Measurements from ENCODE around the gene TAS1R3.
A peak's percentile ranks its signal among the peaks of the same experiment; 100 is the strongest.

Gene TAS1R3

DNA sequence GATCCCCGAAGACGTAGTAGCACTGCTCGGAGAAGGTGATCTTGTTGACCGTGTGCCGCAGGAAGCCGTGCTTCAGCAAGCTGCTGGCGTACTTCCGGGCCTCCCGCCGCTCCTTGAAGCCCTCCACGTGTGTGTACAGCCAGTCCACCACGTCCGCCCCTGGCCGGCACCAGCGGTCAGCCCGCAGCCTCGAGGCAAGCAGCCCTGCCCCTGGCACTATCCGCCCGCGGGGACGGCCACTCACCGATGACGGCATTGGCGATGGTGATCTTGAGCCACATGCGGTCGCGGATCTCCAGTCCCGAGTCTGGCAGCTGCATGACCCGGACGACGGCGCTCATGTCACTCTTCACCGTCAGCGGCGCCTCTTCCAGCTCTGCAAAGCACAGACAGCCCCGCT lies 7.2 kb downstream of the TAS1R3 start:
- Mint-ChIP-seq H3K36me3 (ENCODE audit: insufficient read depth) (peaks cover 24% of the 10 kb centered on the region), H3K4me1 (ENCODE audit: low read depth in 2 of 2) (peaks cover 0 to 1% of the 10 kb centered on the region in 2 donors), H3K9me3 (no peaks in the 10 kb centered on the region), H3K27me3 (no peaks in the 10 kb centered on the region), H3K27ac (no peak overlapping the region), H3K4me3 (no peak overlapping the region)
- no peak for ATAC-seq (replicated peaks)
- DNase-seq = no peak

GRCh38 chr1:1340185-1340584 lies 9.1 kb downstream of the TAS1R3 start:
- H3K27ac Mint-ChIP-seq = no peak overlapping the region
- DNase-seq = no peak
- peaks cover 19% of the 10 kb centered on the region for H3K36me3 Mint-ChIP-seq (ENCODE audit: insufficient read depth)
- no peaks in the 10 kb centered on the region for H3K27me3 Mint-ChIP-seq
- no peak overlapping the region for H3K4me3 Mint-ChIP-seq
- ATAC-seq (replicated peaks) = no peak
- peaks cover 0 to 6% of the 10 kb centered on the region in 2 donors for H3K4me1 Mint-ChIP-seq (ENCODE audit: low read depth in 2 of 2)
- no peaks in the 10 kb centered on the region for H3K9me3 Mint-ChIP-seq

GRCh38 chr1:1340791-1341548 lies 9.9 kb downstream of the TAS1R3 start:
- no peaks in the 10 kb centered on the region for H3K27me3 Mint-ChIP-seq
- ATAC-seq (replicated peaks) = no peak
- peaks cover 19% of the 10 kb centered on the region for H3K36me3 Mint-ChIP-seq (ENCODE audit: insufficient read depth)
- peaks cover 0 to 6% of the 10 kb centered on the region in 2 donors for H3K4me1 Mint-ChIP-seq (ENCODE audit: low read depth in 2 of 2)
- no peak for DNase-seq
- H3K4me3 Mint-ChIP-seq = no peak overlapping the region
- no peaks in the 10 kb centered on the region for H3K9me3 Mint-ChIP-seq
- no peak overlapping the region for H3K27ac Mint-ChIP-seq

GRCh38 chr1:1341549-1342021 lies 10.5 kb downstream of the TAS1R3 start:
- ATAC-seq (replicated peaks) = no peak
- H3K4me3 Mint-ChIP-seq = no peak overlapping the region
- no peaks in the 10 kb centered on the region for H3K9me3 Mint-ChIP-seq

GRCh38 chr1:1342061-1342562 lies 11.0 kb downstream of the TAS1R3 start:
- H3K9me3 Mint-ChIP-seq = no peaks in the 10 kb centered on the region
- no peak overlapping the region for H3K4me3 Mint-ChIP-seq
- DNase-seq (no peak), ATAC-seq (replicated peaks) (no peak)
- H3K27ac Mint-ChIP-seq = no peak overlapping the region
- peaks cover 5 to 12% of the 10 kb centered on the region in 2 donors for H3K4me1 Mint-ChIP-seq (ENCODE audit: low read depth in 2 of 2)
- no peaks in the 10 kb centered on the region for H3K27me3 Mint-ChIP-seq
- peaks cover 18% of the 10 kb centered on the region for H3K36me3 Mint-ChIP-seq (ENCODE audit: insufficient read depth)

More at GRCh38 chr1:1341549-1342021, 10.5 kb downstream of the TAS1R3 start:
- Mint-ChIP-seq H3K36me3 (ENCODE audit: insufficient read depth) (peaks cover 19% of the 10 kb centered on the region), H3K27me3 (no peaks in the 10 kb centered on the region), H3K4me1 (ENCODE audit: low read depth in 2 of 2) (peaks cover under 1 to 7% of the 10 kb centered on the region in 2 donors), H3K27ac (no peak overlapping the region)
- no peak for DNase-seq

DNA sequence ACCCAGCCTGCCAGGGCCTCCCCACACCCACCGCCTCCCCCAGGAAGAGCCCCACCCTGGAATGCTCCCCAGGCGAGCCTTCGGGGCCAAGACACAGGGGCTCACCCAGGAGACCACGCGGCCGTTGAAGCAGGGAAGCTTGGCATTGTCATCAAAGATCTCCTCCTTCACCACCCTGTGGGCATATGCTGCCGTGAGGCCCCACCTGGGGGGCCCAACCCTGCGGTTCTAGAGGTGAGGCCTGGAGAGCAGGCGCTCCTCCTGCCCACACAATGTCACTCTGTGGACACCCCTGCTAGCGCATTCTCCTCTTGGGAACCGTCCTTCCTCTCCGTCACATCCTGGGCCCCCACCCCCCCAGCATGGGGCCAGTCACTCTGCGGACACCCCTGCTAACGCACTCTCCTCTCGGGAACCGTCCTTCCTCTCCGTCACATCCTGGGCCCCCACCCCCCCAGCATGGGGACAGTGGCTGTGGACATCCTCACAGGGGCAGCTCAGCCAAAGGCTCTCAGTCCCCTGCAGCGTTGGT lies 11.6 kb downstream of the TAS1R3 start:
- H3K4me3 Mint-ChIP-seq = no peak overlapping the region
- ATAC-seq (replicated peaks) (no peak), DNase-seq (no peak)
- no peaks in the 10 kb centered on the region for H3K27me3 Mint-ChIP-seq
- H3K4me1 Mint-ChIP-seq (ENCODE audit: low read depth in 2 of 2) = peaks cover 8 to 15% of the 10 kb centered on the region in 2 donors
- no peaks in the 10 kb centered on the region for H3K9me3 Mint-ChIP-seq
- H3K36me3 Mint-ChIP-seq (ENCODE audit: insufficient read depth) = peaks cover 13% of the 10 kb centered on the region
- H3K27ac Mint-ChIP-seq = no peak overlapping the region

DNA sequence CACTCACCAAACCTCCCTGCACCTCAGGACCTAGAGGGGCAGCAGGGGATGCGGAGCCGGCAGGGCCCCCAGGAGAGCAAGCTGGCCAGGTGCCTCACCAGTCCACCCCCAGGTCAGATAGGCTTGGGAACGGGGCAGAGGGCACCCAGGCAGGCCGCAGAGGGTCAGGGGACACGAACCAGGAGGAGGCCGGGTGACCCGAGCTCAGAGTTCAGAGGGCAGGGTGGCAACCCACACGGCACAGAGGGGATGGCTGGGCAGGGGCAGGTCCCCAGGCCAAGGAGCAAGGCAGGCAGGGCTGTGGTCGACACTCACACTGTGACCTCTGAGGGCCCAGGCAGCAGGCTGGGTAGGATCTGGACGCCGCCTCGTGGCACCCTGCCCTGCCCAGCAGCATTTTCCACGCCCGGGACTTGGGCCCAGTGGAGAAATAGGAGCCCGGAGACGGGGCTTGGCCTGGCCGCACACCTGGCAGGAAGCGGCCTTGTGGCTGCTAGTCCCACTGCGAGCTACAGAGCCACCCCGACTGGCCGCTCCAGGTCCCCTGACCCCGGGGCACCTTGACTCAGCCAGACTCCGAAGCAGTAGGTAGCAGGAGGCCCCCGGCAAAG lies 12.8 kb downstream of the TAS1R3 start:
- H3K27me3 Mint-ChIP-seq = no peaks in the 10 kb centered on the region
- H3K9me3 Mint-ChIP-seq = no peaks in the 10 kb centered on the region
- no peak for DNase-seq
- H3K27ac Mint-ChIP-seq = no peak overlapping the region
- peaks cover 13% of the 10 kb centered on the region for H3K36me3 Mint-ChIP-seq (ENCODE audit: insufficient read depth)
- H3K4me3 Mint-ChIP-seq = no peak overlapping the region
- H3K4me1 Mint-ChIP-seq (ENCODE audit: low read depth in 2 of 2) = peaks cover 8 to 15% of the 10 kb centered on the region in 2 donors
- ATAC-seq (replicated peaks) = no peak

- H3K9me3 Mint-ChIP-seq = no peaks in the 10 kb centered on the region
- no peak overlapping the region for H3K4me3 Mint-ChIP-seq
- no peak for ATAC-seq (replicated peaks)
- H3K27ac Mint-ChIP-seq = peak overlapping the region in 1 of 2 donors; percentile 6
- DNase-seq = no peak
- peaks cover 10% of the 10 kb centered on the region for H3K36me3 Mint-ChIP-seq (ENCODE audit: insufficient read depth)
- H3K4me1 Mint-ChIP-seq (ENCODE audit: low read depth in 2 of 2) = peaks cover 8 to 15% of the 10 kb centered on the region in 2 donors
- H3K27me3 Mint-ChIP-seq = no peaks in the 10 kb centered on the region
These were observed 13.7 kb downstream of the TAS1R3 start for GRCh38 chr1:1344655-1345361.

GRCh38 chr1:1345384-1345783 lies 14.3 kb downstream of the TAS1R3 start:
- no peak for DNase-seq
- Mint-ChIP-seq H3K36me3 (ENCODE audit: insufficient read depth) (peaks cover 5% of the 10 kb centered on the region), H3K9me3 (no peaks in the 10 kb centered on the region), H3K27ac (peak overlapping the region in 1 of 2 donors; percentile 6), H3K4me3 (no peak overlapping the region), H3K4me1 (ENCODE audit: low read depth in 2 of 2) (peaks cover 8 to 15% of the 10 kb centered on the region in 2 donors), H3K27me3 (no peaks in the 10 kb centered on the region)
- no peak for ATAC-seq (replicated peaks)

GRCh38 chr1:1345860-1346500 lies 14.9 kb downstream of the TAS1R3 start:
- ATAC-seq (replicated peaks) = no peak

GRCh38 chr1:1346501-1346890 lies 15.4 kb downstream of the TAS1R3 start:
- peaks cover 4% of the 10 kb centered on the region for H3K36me3 Mint-ChIP-seq (ENCODE audit: insufficient read depth)
- no peak overlapping the region for H3K27ac Mint-ChIP-seq
- ATAC-seq (replicated peaks) (no peak), DNase-seq (no peak)
- H3K4me1 Mint-ChIP-seq (ENCODE audit: low read depth in 2 of 2) = peaks cover 8 to 15% of the 10 kb centered on the region in 2 donors
- no peaks in the 10 kb centered on the region for H3K27me3 Mint-ChIP-seq
- no peak overlapping the region for H3K4me3 Mint-ChIP-seq
- H3K9me3 Mint-ChIP-seq = no peaks in the 10 kb centered on the region

More at GRCh38 chr1:1345860-1346500, 14.9 kb downstream of the TAS1R3 start:
- peaks cover 8 to 15% of the 10 kb centered on the region in 2 donors for H3K4me1 Mint-ChIP-seq (ENCODE audit: low read depth in 2 of 2)
- H3K36me3 Mint-ChIP-seq (ENCODE audit: insufficient read depth) = peaks cover 4% of the 10 kb centered on the region
- H3K4me3 Mint-ChIP-seq = no peak overlapping the region
- peak overlapping the region in 1 of 2 donors; percentile 6 for H3K27ac Mint-ChIP-seq
- DNase-seq = no peak
- H3K27me3 Mint-ChIP-seq = no peaks in the 10 kb centered on the region
- H3K9me3 Mint-ChIP-seq = no peaks in the 10 kb centered on the region

DNA sequence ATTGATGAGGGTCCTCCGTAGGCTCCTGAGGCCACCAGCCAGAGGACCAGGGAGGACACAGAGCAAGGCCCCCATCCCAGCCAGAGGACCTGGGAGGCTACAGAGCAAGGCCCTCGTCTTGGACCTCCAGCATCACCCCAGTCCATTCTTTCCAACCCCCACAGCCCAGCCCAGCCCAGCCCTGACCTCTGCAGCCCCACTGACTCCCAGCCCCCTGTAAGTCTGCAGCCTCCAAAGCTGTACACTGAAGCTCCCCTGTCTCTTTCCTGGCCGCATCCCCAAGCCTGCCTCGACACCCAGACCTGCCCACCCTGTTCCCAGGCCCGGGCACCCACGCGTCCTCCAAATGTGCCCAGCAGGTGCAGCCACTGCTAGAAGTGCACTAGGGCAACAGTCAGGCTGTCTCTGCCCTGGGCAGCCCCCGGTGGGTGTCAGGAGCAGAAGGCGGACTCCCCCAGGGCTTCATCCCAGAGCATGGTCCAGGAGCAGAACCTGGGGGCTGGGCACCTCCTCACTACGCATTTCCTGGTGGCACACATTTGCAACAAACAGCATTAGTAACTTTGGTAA lies 16.0 kb downstream of the TAS1R3 start:
- Mint-ChIP-seq H3K4me3 (peak overlapping the region; percentile 63 to 71), H3K36me3 (ENCODE audit: insufficient read depth) (peaks cover 5% of the 10 kb centered on the region), H3K27me3 (peaks cover 0 to 3% of the 10 kb centered on the region in 2 donors), H3K4me1 (ENCODE audit: low read depth in 2 of 2) (peaks cover 8 to 15% of the 10 kb centered on the region in 2 donors), H3K9me3 (no peaks in the 10 kb centered on the region), H3K27ac (peak overlapping the region; percentile 35 to 76)
- no peak for DNase-seq
- no peak for ATAC-seq (replicated peaks)

Data from effector memory CD8-positive, alpha-beta T cell (primary cell).